NB4 (cell line): ENCODE data around the gene MCF2L.

Source experiments
- DNase-seq: peaks from one replicate; pipeline ENCODE4 v3.0.0; 2010; ENCODE audit warnings: low read depth
- H3K4me3 ChIP-seq: one replicate; pipeline ENCODE4 v1.5.1; 2011; ENCODE audit warnings: mild to moderate bottlenecking, low read depth, low read length, moderate library complexity
- MYC ChIP-seq: IDR thresholded peaks from 2 replicates; pipeline ENCODE4 v1.6.1; 2011; ENCODE audit warnings: low read depth, low read length
- POLR2A ChIP-seq: IDR thresholded peaks from 2 replicates; pipeline ENCODE4 v1.6.1; 2011; ENCODE audit warnings: mild to moderate bottlenecking; ENCODE audit not compliant: insufficient read length; ENCODE audit errors: extremely low read depth
- TF ChIP-seq, protein P1 (sequence below): IDR thresholded peaks from one replicate; pipeline ENCODE4 v1.5.1; 2012; ENCODE audit warnings: low read depth, low read length
- TF ChIP-seq, protein P2 (sequence below): IDR thresholded peaks from 2 replicates; pipeline ENCODE4 v1.6.1; 2011; ENCODE audit warnings: low read depth, low read length

Gene MCF2L

GRCh38 chr13:113017506-113018215 lies 48.6 kb downstream of the MCF2L start:
- no peak for DNase-seq
- no peak overlapping the region for H3K4me3 ChIP-seq
- TF ChIP-seq MYC: no peak
- TF ChIP-seq, protein P1, sequence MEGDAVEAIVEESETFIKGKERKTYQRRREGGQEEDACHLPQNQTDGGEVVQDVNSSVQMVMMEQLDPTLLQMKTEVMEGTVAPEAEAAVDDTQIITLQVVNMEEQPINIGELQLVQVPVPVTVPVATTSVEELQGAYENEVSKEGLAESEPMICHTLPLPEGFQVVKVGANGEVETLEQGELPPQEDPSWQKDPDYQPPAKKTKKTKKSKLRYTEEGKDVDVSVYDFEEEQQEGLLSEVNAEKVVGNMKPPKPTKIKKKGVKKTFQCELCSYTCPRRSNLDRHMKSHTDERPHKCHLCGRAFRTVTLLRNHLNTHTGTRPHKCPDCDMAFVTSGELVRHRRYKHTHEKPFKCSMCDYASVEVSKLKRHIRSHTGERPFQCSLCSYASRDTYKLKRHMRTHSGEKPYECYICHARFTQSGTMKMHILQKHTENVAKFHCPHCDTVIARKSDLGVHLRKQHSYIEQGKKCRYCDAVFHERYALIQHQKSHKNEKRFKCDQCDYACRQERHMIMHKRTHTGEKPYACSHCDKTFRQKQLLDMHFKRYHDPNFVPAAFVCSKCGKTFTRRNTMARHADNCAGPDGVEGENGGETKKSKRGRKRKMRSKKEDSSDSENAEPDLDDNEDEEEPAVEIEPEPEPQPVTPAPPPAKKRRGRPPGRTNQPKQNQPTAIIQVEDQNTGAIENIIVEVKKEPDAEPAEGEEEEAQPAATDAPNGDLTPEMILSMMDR: no peak
- TF ChIP-seq POLR2A: no peak
- TF ChIP-seq, protein P2, sequence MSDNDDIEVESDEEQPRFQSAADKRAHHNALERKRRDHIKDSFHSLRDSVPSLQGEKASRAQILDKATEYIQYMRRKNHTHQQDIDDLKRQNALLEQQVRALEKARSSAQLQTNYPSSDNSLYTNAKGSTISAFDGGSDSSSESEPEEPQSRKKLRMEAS: no peak

GRCh38 chr13:113018676-113019465 lies 49.9 kb downstream of the MCF2L start:
- no peak for DNase-seq
- H3K4me3 ChIP-seq: no peak overlapping the region
- TF ChIP-seq MYC (no peak), POLR2A (no peak)
- TF ChIP-seq, protein P1: no peak
- TF ChIP-seq, protein P2: no peak

- DNase-seq: peak; percentile 32
- TF ChIP-seq, protein P1: no peak
- TF ChIP-seq POLR2A: no peak
- no peak for TF ChIP-seq MYC
- TF ChIP-seq, protein P2: no peak
- H3K4me3 ChIP-seq: no peak overlapping the region
These were observed 51.5 kb downstream of the MCF2L start for GRCh38 chr13:113020323-113021080.

GRCh38 chr13:113021391-113021790 lies 52.4 kb downstream of the MCF2L start:
- H3K4me3 ChIP-seq: no peak overlapping the region
- DNase-seq: no peak
- TF ChIP-seq POLR2A: no peak
- TF ChIP-seq, protein P2: no peak
- TF ChIP-seq, protein P1: no peak
- TF ChIP-seq MYC: no peak

GRCh38 chr13:113021811-113022210 lies 52.8 kb downstream of the MCF2L start:
- DNase-seq: no peak
- no peak overlapping the region for H3K4me3 ChIP-seq
- TF ChIP-seq POLR2A: no peak
- no peak for TF ChIP-seq MYC
- TF ChIP-seq, protein P2: no peak
- TF ChIP-seq, protein P1: no peak
